ENCODE results near the gene PSMA6. TPM values are rescaled to one million over a fixed set of nuclear protein-coding genes. Genes with fewer than 3 reads are reported as not detected.
"Not testable (repeated sequence)": the region's sequence is repeated elsewhere in the genome, so short reads cannot be mapped to it uniquely, and the experiment has no call there.

The PSMA6 gene
- total and polyA plus RNA-seq, 2 experiments from 2014 or later = 171 to 225 TPM

GRCh38 chr14:35343702-35344101 is 51.5 kb downstream of the PSMA6 start:
- DNase-seq = no peak
- Histone ChIP-seq H3K9me3 (ENCODE audit: low read depth) (no peaks in the 10 kb centered on the region), H3K9ac (no peak overlapping the region), H3K4me3 (no peak overlapping the region), H2AFZ (no peak overlapping the region), H3K36me3 (ENCODE audit: low read depth) (no peaks in the 10 kb centered on the region), H4K20me1 (ENCODE audit: insufficient read depth) (no peaks in the 10 kb centered on the region), H3K4me1 (ENCODE audit: insufficient read depth) (peaks cover 11% of the 10 kb centered on the region), H3K4me2 (ENCODE audit: unreplicated experiment) (no peak overlapping the region), H3K9me2 (ENCODE audit: insufficient read depth) (no peaks in the 10 kb centered on the region), H3K27ac (no peak overlapping the region), H3K79me2 (ENCODE audit: insufficient read depth) (no peaks in the 10 kb centered on the region), H3K27me3 (replicated peaks; ENCODE audit: insufficient read depth) (no peaks in the 10 kb centered on the region), H3F3A (ENCODE audit: insufficient read depth) (no peaks in the 10 kb centered on the region)
- no peak for TF ChIP-seq EZH2 (IDR thresholded peaks at IDR 0.05; ENCODE audit: insufficient read depth, poor library complexity, severe bottlenecking)
- in situ Hi-C loops (cut with MboI) = no loop called here
- 95 to 96% methylated on average over 7 of the region's 7 CpGs for WGBS, 2 experiments (ENCODE audit: low coverage in 1 of 2, low lambda C conversion rate in 2 of 2, missing lambda C conversion rate in 2 of 2)

- no peaks in the 10 kb centered on the region for H3K9me3 ChIP-seq (ENCODE audit: low read depth)
- DNase-seq = no peak
Observed at GRCh38 chr14:35344107-35344807, 52.1 kb downstream of the PSMA6 start.

DNA sequence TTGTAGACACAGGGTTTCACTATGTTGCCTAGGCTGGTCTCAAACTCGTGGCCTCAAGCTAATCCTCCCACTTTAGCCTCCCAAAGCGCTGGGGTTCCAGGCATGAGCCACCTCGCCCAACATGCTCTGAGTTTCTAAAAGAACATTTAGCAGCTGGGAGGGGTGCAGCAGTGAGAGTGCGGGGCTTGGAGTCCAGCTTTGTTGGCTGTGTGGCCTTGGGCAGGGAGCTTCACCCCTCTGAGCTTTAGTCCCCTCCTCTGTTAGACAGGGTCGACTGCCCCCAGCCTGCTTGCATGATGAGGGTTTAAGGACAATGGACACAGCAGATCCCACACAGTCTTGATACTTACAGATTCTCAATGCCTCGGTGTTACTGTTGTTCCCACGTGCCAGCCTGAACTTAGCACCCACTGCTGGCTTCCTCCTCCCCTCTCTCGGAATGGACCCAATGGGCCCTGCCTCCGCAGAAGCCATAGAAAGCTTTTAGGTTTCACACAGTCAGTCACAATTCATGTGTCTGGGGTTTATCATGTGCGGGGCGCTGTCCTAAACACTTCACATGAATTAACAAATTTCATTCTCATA is 54.6 kb downstream of the PSMA6 start:
- H3K9me2 ChIP-seq (ENCODE audit: insufficient read depth) = no peaks in the 10 kb centered on the region
- H3K79me2 ChIP-seq (ENCODE audit: insufficient read depth) = no peaks in the 10 kb centered on the region

More at GRCh38 chr14:35344107-35344807, 52.1 kb downstream of the PSMA6 start:
- H3K4me1 ChIP-seq (ENCODE audit: insufficient read depth) = peaks cover 11% of the 10 kb centered on the region
- no peaks in the 10 kb centered on the region for H3K79me2 ChIP-seq (ENCODE audit: insufficient read depth)
- no peaks in the 10 kb centered on the region for H4K20me1 ChIP-seq (ENCODE audit: insufficient read depth)
- H3K9ac ChIP-seq = no peak overlapping the region
- no peak for TF ChIP-seq EZH2phosphoT487 (IDR thresholded peaks at IDR 0.05; ENCODE audit: insufficient read depth, low read depth)
- TF ChIP-seq EZH2 (IDR thresholded peaks at IDR 0.05; ENCODE audit: insufficient read depth, poor library complexity, severe bottlenecking) = no peak
- in situ Hi-C loops (cut with MboI) = no loop called here
- no peak overlapping the region for H2AFZ ChIP-seq
- no peak overlapping the region for H3K4me3 ChIP-seq
- H3F3A ChIP-seq (ENCODE audit: insufficient read depth) = no peaks in the 10 kb centered on the region
- WGBS, 2 experiments (ENCODE audit: low coverage in 1 of 2, low lambda C conversion rate in 2 of 2, missing lambda C conversion rate in 2 of 2) = 82 to 83% methylated on average over 15 of the region's 15 CpGs
- no peak overlapping the region for H3K27ac ChIP-seq
- no peaks in the 10 kb centered on the region for H3K9me2 ChIP-seq (ENCODE audit: insufficient read depth)
- no peaks in the 10 kb centered on the region for H3K36me3 ChIP-seq (ENCODE audit: low read depth)
- no peaks in the 10 kb centered on the region for H3K27me3 ChIP-seq (replicated peaks; ENCODE audit: insufficient read depth)
- no peak overlapping the region for H3K4me2 ChIP-seq (ENCODE audit: unreplicated experiment)

GRCh38 chr14:35347323-35348043 is 55.3 kb downstream of the PSMA6 start:
- TF ChIP-seq EZH2 (IDR thresholded peaks at IDR 0.05; ENCODE audit: insufficient read depth, poor library complexity, severe bottlenecking) = no peak
- no peak for TF ChIP-seq EZH2phosphoT487 (IDR thresholded peaks at IDR 0.05; ENCODE audit: insufficient read depth, low read depth)
- peaks cover 3% of the 10 kb centered on the region for H3K4me1 ChIP-seq (ENCODE audit: insufficient read depth)
- H3K9ac ChIP-seq = no peak overlapping the region
- no peak overlapping the region for H3K4me3 ChIP-seq
- no peak for DNase-seq
- no peaks in the 10 kb centered on the region for H3F3A ChIP-seq (ENCODE audit: insufficient read depth)
- no peak overlapping the region for H3K4me2 ChIP-seq (ENCODE audit: unreplicated experiment)
- H3K79me2 ChIP-seq (ENCODE audit: insufficient read depth) = no peaks in the 10 kb centered on the region
- in situ Hi-C loops (cut with MboI) = no loop called here
- H3K27me3 ChIP-seq (replicated peaks; ENCODE audit: insufficient read depth) = no peaks in the 10 kb centered on the region
- no peaks in the 10 kb centered on the region for H4K20me1 ChIP-seq (ENCODE audit: insufficient read depth)
- H3K9me3 ChIP-seq (ENCODE audit: low read depth) = no peaks in the 10 kb centered on the region
- H3K36me3 ChIP-seq (ENCODE audit: low read depth) = no peaks in the 10 kb centered on the region
- no peak overlapping the region for H2AFZ ChIP-seq
- 76 to 78% methylated on average over 13 of the region's 13 CpGs for WGBS, 2 experiments (ENCODE audit: low coverage in 1 of 2, low lambda C conversion rate in 2 of 2, missing lambda C conversion rate in 2 of 2)
- no peaks in the 10 kb centered on the region for H3K9me2 ChIP-seq (ENCODE audit: insufficient read depth)
- H3K27ac ChIP-seq = no peak overlapping the region

More for the DNA sequence above, 54.6 kb downstream of the PSMA6 start:
- H3K9me3 ChIP-seq (ENCODE audit: low read depth) = no peaks in the 10 kb centered on the region
- H3K4me1 ChIP-seq (ENCODE audit: insufficient read depth) = peaks cover 9% of the 10 kb centered on the region
- no peak for DNase-seq
- TF ChIP-seq EZH2phosphoT487 (IDR thresholded peaks at IDR 0.05; ENCODE audit: insufficient read depth, low read depth) (no peak), EZH2 (IDR thresholded peaks at IDR 0.05; ENCODE audit: insufficient read depth, poor library complexity, severe bottlenecking) (no peak)
- no peaks in the 10 kb centered on the region for H3F3A ChIP-seq (ENCODE audit: insufficient read depth)
- no peak overlapping the region for H3K9ac ChIP-seq
- H3K4me2 ChIP-seq (ENCODE audit: unreplicated experiment) = no peak overlapping the region
- H4K20me1 ChIP-seq (ENCODE audit: insufficient read depth) = no peaks in the 10 kb centered on the region
- no peaks in the 10 kb centered on the region for H3K27me3 ChIP-seq (replicated peaks; ENCODE audit: insufficient read depth)
- H2AFZ ChIP-seq = no peak overlapping the region
- no peak overlapping the region for H3K4me3 ChIP-seq
- H3K36me3 ChIP-seq (ENCODE audit: low read depth) = no peaks in the 10 kb centered on the region
- 83 to 84% methylated on average over 11 of the region's 11 CpGs for WGBS, 2 experiments (ENCODE audit: low coverage in 1 of 2, low lambda C conversion rate in 2 of 2, missing lambda C conversion rate in 2 of 2)
- no peak overlapping the region for H3K27ac ChIP-seq
- in situ Hi-C loops (cut with MboI) = no loop called here

- in situ Hi-C loops (cut with MboI); H3K4me3 ChIP-seq; H3F3A ChIP-seq (ENCODE audit: insufficient read depth); H2AFZ ChIP-seq; H3K9me2 ChIP-seq (ENCODE audit: insufficient read depth); H3K27me3 ChIP-seq (replicated peaks; ENCODE audit: insufficient read depth); H3K9me3 ChIP-seq (ENCODE audit: low read depth); H3K27ac ChIP-seq; H3K36me3 ChIP-seq (ENCODE audit: low read depth); H3K9ac ChIP-seq; H3K79me2 ChIP-seq (ENCODE audit: insufficient read depth); DNase-seq; H3K4me1 ChIP-seq (ENCODE audit: insufficient read depth); H4K20me1 ChIP-seq (ENCODE audit: insufficient read depth); H3K4me2 ChIP-seq (ENCODE audit: unreplicated experiment): not testable (repeated sequence)
- 66 to 72% methylated on average over 6 of the region's 6 CpGs for WGBS, 2 experiments (ENCODE audit: low coverage in 1 of 2, low lambda C conversion rate in 2 of 2, missing lambda C conversion rate in 2 of 2)
Observed at GRCh38 chr14:35348044-35348380, 55.8 kb downstream of the PSMA6 start.

Data from GM23248 (cell line).